ENCODE results near the gene FAM98C.
A peak's percentile ranks its signal among the peaks of the same experiment; 100 is the strongest.

FAM98C gene

GRCh38 chr19:38451629-38452028, 48.7 kb downstream of the FAM98C start:
- no peak overlapping the region for H3K4me3 ChIP-seq (replicated peaks; ENCODE audit: low read depth, low read length)
- DNase-seq (ENCODE audit: extremely low read depth, low read depth), result no peak
- TF ChIP-seq CTCF (IDR thresholded peaks at IDR 0.05; ENCODE audit: low read depth, low read length, missing control alignments), result no peak

- no peak for TF ChIP-seq CTCF (IDR thresholded peaks at IDR 0.05; ENCODE audit: low read depth, low read length, missing control alignments)
- no peak for DNase-seq (ENCODE audit: extremely low read depth, low read depth)
- H3K4me3 ChIP-seq (replicated peaks; ENCODE audit: low read depth, low read length), result no peak overlapping the region
These were observed 49.8 kb downstream of the FAM98C start for GRCh38 chr19:38452430-38453366.

- H3K4me3 ChIP-seq (replicated peaks; ENCODE audit: low read depth, low read length), result no peak overlapping the region
- TF ChIP-seq CTCF (IDR thresholded peaks at IDR 0.05; ENCODE audit: low read depth, low read length, missing control alignments), result no peak
- DNase-seq (ENCODE audit: extremely low read depth, low read depth), result no peak
These were observed 50.7 kb downstream of the FAM98C start for GRCh38 chr19:38453596-38453995.

- DNase-seq (ENCODE audit: extremely low read depth, low read depth), result peak; percentile 6
- no peak for TF ChIP-seq CTCF (IDR thresholded peaks at IDR 0.05; ENCODE audit: low read depth, low read length, missing control alignments)
- H3K4me3 ChIP-seq (replicated peaks; ENCODE audit: low read depth, low read length), result no peak overlapping the region
These were observed 52.1 kb downstream of the FAM98C start for GRCh38 chr19:38455031-38455430.

- no peak for TF ChIP-seq CTCF (IDR thresholded peaks at IDR 0.05; ENCODE audit: low read depth, low read length, missing control alignments)
- H3K4me3 ChIP-seq (replicated peaks; ENCODE audit: low read depth, low read length), result no peak overlapping the region
- DNase-seq (ENCODE audit: extremely low read depth, low read depth), result no peak
These were observed 54.3 kb downstream of the FAM98C start for GRCh38 chr19:38457202-38457601.

GRCh38 chr19:38457690-38458405, 55.0 kb downstream of the FAM98C start:
- H3K4me3 ChIP-seq (replicated peaks; ENCODE audit: low read depth, low read length), result no peak overlapping the region
- no peak for DNase-seq (ENCODE audit: extremely low read depth, low read depth)
- TF ChIP-seq CTCF (IDR thresholded peaks at IDR 0.05; ENCODE audit: low read depth, low read length, missing control alignments), result no peak

Data from HFF-Myc (cell line).